H1 (cell line): ENCODE measurements around the gene CASZ1. TPM values are rescaled to one million over a fixed set of nuclear protein-coding genes. Genes with fewer than 3 reads are reported as not detected.

Experiments
- CTCF ChIA-PET: fragments of 300-600 bp; sonication (Branson Sonifier 250); formaldehyde crosslinking; loops from one replicate; lab custom pipeline; 2021; ENCODE audit not compliant: partially characterized antibody; lab: Charles Lee
- POLR2A ChIA-PET: fragments of 300-600 bp; sonication (Branson Sonifier 250); formaldehyde crosslinking; loops from one replicate; lab custom pipeline; 2021; ENCODE audit warnings: inconsistent platforms; ENCODE audit not compliant: partially characterized antibody; lab: Charles Lee
- DNase-seq, 2 experiments: peaks; one replicate each; pipeline versions ENCODE4 v3.0.0 to v3.0.0-alpha.2; 2010 to 2022; ENCODE audit warnings: low spot score in 2 of 2, low read depth in 1 of 2, mixed read lengths in 1 of 2
- FAIRE-seq: peaks from 2 replicates; lab custom pipeline; 2011; peaks lifted over from hg19 to GRCh38; lab: Jason Lieb, UNC
- H2AFZ ChIP-seq: 2 replicates; pipeline ENCODE4 v1.8.1; 2012; ENCODE audit warnings: low read length, inconsistent platforms
- H2AK5ac ChIP-seq: 2 replicates; pipeline ENCODE4 v1.6.1; 2013; ENCODE audit warnings: low read depth, low read length
- H2BK120ac ChIP-seq: replicated peaks from 2 replicates; pipeline ENCODE3; 2013; ENCODE audit warnings: low read depth, low read length, inconsistent platforms
- H2BK12ac ChIP-seq: 2 replicates; pipeline ENCODE4 v1.6.1; 2013; ENCODE audit warnings: low read depth, low read length
- H2BK15ac ChIP-seq: 2 replicates; pipeline ENCODE4 v1.6.1; 2013; ENCODE audit warnings: low read length
- H2BK20ac ChIP-seq: 2 replicates; pipeline ENCODE4 v1.6.1; 2013; ENCODE audit warnings: low read length
- H2BK5ac ChIP-seq: 2 replicates; pipeline ENCODE4 v1.6.1; 2013; ENCODE audit warnings: low read depth, low read length
- H3K14ac ChIP-seq: 2 replicates; pipeline ENCODE4 v1.6.1; 2013; ENCODE audit warnings: inconsistent platforms; ENCODE audit not compliant: insufficient read length
- H3K18ac ChIP-seq: 2 replicates; pipeline ENCODE4 v1.6.1; 2013; ENCODE audit warnings: low read length; ENCODE audit errors: extremely low read depth
- H3K23ac ChIP-seq: 2 replicates; pipeline ENCODE4 v1.6.1; 2013; ENCODE audit warnings: inconsistent platforms; ENCODE audit not compliant: insufficient read length
- H3K23me2 ChIP-seq: 2 replicates; pipeline ENCODE4 v1.6.1; 2013; ENCODE audit warnings: low read depth, low read length
- H3K27ac ChIP-seq: 2 replicates; pipeline ENCODE4 v1.6.1; 2011; ENCODE audit warnings: low read depth, low read length, inconsistent platforms
- H3K27me3 ChIP-seq, 4 experiments: replicated peaks in 1 of 4; 1 replicate in 1 of 4; 2 replicates in 3 of 4; pipeline versions ENCODE4 v1.6.1 to v1.8.1; 2011 to 2013; ENCODE audit warnings: low read length in 3 of 4, mild to moderate bottlenecking in 3 of 4, inconsistent platforms in 2 of 4, mixed read lengths in 2 of 4, moderate library complexity in 1 of 4; ENCODE audit not compliant: control insufficient read depth in 3 of 4, insufficient read depth in 3 of 4; ENCODE audit errors: extremely low read depth in 1 of 4
- H3K36me3 ChIP-seq, 4 experiments: 2 replicates each; pipeline versions ENCODE4 v1.6.1 to v1.8.1; 2011 to 2013; ENCODE audit warnings: mild to moderate bottlenecking in 4 of 4, low read length in 3 of 4, moderate library complexity in 2 of 4, control low read depth in 1 of 4, inconsistent platforms in 1 of 4; ENCODE audit not compliant: insufficient read depth in 4 of 4, control insufficient read depth in 2 of 4
- H3K4ac ChIP-seq: replicated peaks from 2 replicates; pipeline ENCODE3; 2013; ENCODE audit warnings: low read length, low read depth, mixed read lengths, inconsistent platforms; ENCODE audit not compliant: insufficient read length
- H3K4me1 ChIP-seq, 4 experiments: replicated peaks in 1 of 4; 1 replicate in 1 of 4; 2 replicates in 3 of 4; pipeline versions ENCODE4 v1.6.1 to v1.8.1; 2011 to 2013; ENCODE audit warnings: low read length in 3 of 4, inconsistent platforms in 2 of 4, mixed read lengths in 1 of 4; ENCODE audit not compliant: insufficient read depth in 4 of 4, control insufficient read depth in 3 of 4
- H3K4me2 ChIP-seq, 2 experiments: 2 replicates each; pipeline versions ENCODE4 v1.6.1 to v1.8.1; 2011 to 2013; ENCODE audit warnings: low read depth in 2 of 2, low read length in 2 of 2, control low read depth in 1 of 2, inconsistent platforms in 1 of 2, mild to moderate bottlenecking in 1 of 2; ENCODE audit not compliant: insufficient read depth in 1 of 2
- H3K4me3 ChIP-seq, 4 experiments: fragments of 200-600, 300-600 bp in 1 of 4; sonication (generic), shearing (Covaris generic), sonication (Bioruptor Twin) in 1 of 4; 2 replicates each; pipeline versions ENCODE4 v1.5.1 to v1.8.1; 2011 to 2016; ENCODE audit warnings: low read length in 4 of 4, low read depth in 3 of 4, control low read depth in 2 of 4, inconsistent platforms in 2 of 4, mild to moderate bottlenecking in 2 of 4, mixed read lengths in 1 of 4, moderate library complexity in 1 of 4; ENCODE audit not compliant: insufficient read depth in 2 of 4; ENCODE audit errors: extremely low read depth in 1 of 4
- H3K56ac ChIP-seq: replicated peaks from 2 replicates; pipeline ENCODE3; 2013; ENCODE audit warnings: low read depth, mild to moderate bottlenecking, mixed read lengths, low read length, inconsistent platforms; ENCODE audit not compliant: insufficient read length
- H3K79me1 ChIP-seq: 2 replicates; pipeline ENCODE4 v1.6.1; 2013; ENCODE audit warnings: low read depth, low read length, control low read depth
- H3K79me2 ChIP-seq, 2 experiments: 2 replicates each; pipeline versions ENCODE4 v1.6.1 to v1.8.1; 2012 to 2013; ENCODE audit warnings: low read length in 2 of 2, mild to moderate bottlenecking in 2 of 2, inconsistent platforms in 1 of 2; ENCODE audit not compliant: insufficient read depth in 2 of 2, control insufficient read depth in 1 of 2
- H3K9ac ChIP-seq, 4 experiments: replicated peaks in 1 of 4; 1 replicate in 1 of 4; 2 replicates in 3 of 4; pipeline versions ENCODE4 v1.6.1 to v1.8.1; 2011 to 2013; ENCODE audit warnings: low read depth in 3 of 4, low read length in 3 of 4, control low read depth in 2 of 4, mild to moderate bottlenecking in 2 of 4, moderate library complexity in 2 of 4, inconsistent platforms in 1 of 4; ENCODE audit errors: extremely low read depth in 1 of 4
- H3K9me3 ChIP-seq, 2 experiments: 2 replicates each; pipeline versions ENCODE4 v1.6.1 to v1.8.1; 2012 to 2013; ENCODE audit warnings: mild to moderate bottlenecking in 2 of 2, moderate library complexity in 2 of 2, control low read depth in 1 of 2, inconsistent platforms in 1 of 2, low read depth in 1 of 2, low read length in 1 of 2, mixed read lengths in 1 of 2; ENCODE audit not compliant: insufficient read depth in 2 of 2
- H4K20me1 ChIP-seq, 2 experiments: replicated peaks in 1 of 2; 2 replicates each; pipeline versions ENCODE3 to v1.8.1; 2011 to 2013; ENCODE audit warnings: inconsistent platforms in 2 of 2, low read length in 2 of 2, mild to moderate bottlenecking in 1 of 2; ENCODE audit not compliant: insufficient read depth in 2 of 2, control insufficient read depth in 1 of 2
- H4K5ac ChIP-seq: 2 replicates; pipeline ENCODE4 v1.6.1; 2013; ENCODE audit warnings: low read length, low read depth, mixed read lengths, inconsistent platforms; ENCODE audit not compliant: insufficient read length
- H4K8ac ChIP-seq: 2 replicates; pipeline ENCODE4 v1.8.0; 2013; ENCODE audit warnings: mild to moderate bottlenecking, moderate library complexity, low read length, inconsistent platforms; ENCODE audit not compliant: insufficient read depth; ENCODE audit errors: extremely low read depth
- H4K91ac ChIP-seq: replicated peaks from 2 replicates; pipeline ENCODE3; 2013; ENCODE audit warnings: low read length, mixed read lengths, inconsistent platforms; ENCODE audit not compliant: insufficient read length
- BACH1 ChIP-seq: IDR thresholded peaks from 2 replicates; pipeline ENCODE4 v1.6.1; 2012; ENCODE audit warnings: low read length, improper control_type of control experiment
- BRCA1 ChIP-seq: IDR thresholded peaks from 2 replicates; pipeline ENCODE4 v1.6.1; 2012; ENCODE audit warnings: low read depth, low read length, improper control_type of control experiment
- CBX5 ChIP-seq: fragments of 300-800, 300-1000 bp; sonication (generic); IDR thresholded peaks from 2 replicates; pipeline ENCODE4 v1.7.1; 2016; ENCODE audit warnings: antibody characterized with exemption, low read length, low read depth
- CEBPB ChIP-seq: IDR thresholded peaks from 2 replicates; pipeline ENCODE4 v1.6.1; 2012; ENCODE audit warnings: low read depth, low read length
- CTBP2 ChIP-seq: IDR thresholded peaks from 2 replicates; pipeline ENCODE4 v1.7.0; 2011; ENCODE audit warnings: borderline replicate concordance, mild to moderate bottlenecking, moderate library complexity, mixed read lengths, low read length; ENCODE audit not compliant: insufficient read depth, insufficient read length
- JUN ChIP-seq: IDR thresholded peaks from 2 replicates; pipeline ENCODE4 v1.6.1; 2011; ENCODE audit warnings: low read depth, mild to moderate bottlenecking, improper control_type of control experiment, low read length
- NANOG ChIP-seq: IDR thresholded peaks from 2 replicates; pipeline ENCODE4 v1.6.1; 2011; ENCODE audit warnings: low read length, low read depth, mild to moderate bottlenecking, inconsistent platforms; ENCODE audit not compliant: insufficient read depth, poor library complexity, severe bottlenecking
- NRF1 ChIP-seq: IDR thresholded peaks from 2 replicates; pipeline ENCODE4 v1.6.1; 2011; ENCODE audit warnings: mild to moderate bottlenecking, low read depth, low read length, improper control_type of control experiment
- PHF8 ChIP-seq: fragments of 200-600 bp; sonication (generic); conservative IDR thresholded peaks from 2 replicates; pipeline ENCODE4 v1.7.1; 2012; ENCODE audit warnings: low read depth, mild to moderate bottlenecking, inconsistent platforms, low read length, moderate library complexity
- RAD21 ChIP-seq, 2 experiments: IDR thresholded peaks in 1 of 2; conservative IDR thresholded peaks in 1 of 2; 2 replicates each; pipeline ENCODE4 v1.6.1; 2011; ENCODE audit warnings: low read depth in 2 of 2, low read length in 2 of 2, improper control_type of control experiment in 1 of 2, inconsistent platforms in 1 of 2, mild to moderate bottlenecking in 1 of 2, moderate library complexity in 1 of 2
- SRF ChIP-seq: IDR thresholded peaks from 2 replicates; pipeline ENCODE4 v1.6.1; 2011; ENCODE audit warnings: mild to moderate bottlenecking, low read depth, low read length, moderate library complexity
- ZNF274 ChIP-seq: IDR thresholded peaks from 2 replicates; pipeline ENCODE4 v1.7.0; 2012; ENCODE audit warnings: low read length, borderline replicate concordance; ENCODE audit errors: extremely low read depth
- WGBS, 2 experiments: shearing (Covaris generic) in 1 of 2; methylation state at CpG; one replicate each; pipeline versions ENCODE4 v1.1.6 to v1.1.7; 2013 to 2015; ENCODE audit warnings: low lambda C conversion rate in 2 of 2, mixed read lengths in 2 of 2, inconsistent platforms in 1 of 2, low coverage in 1 of 2, missing lambda C conversion rate in 1 of 2; ENCODE audit not compliant: insufficient replicate concordance in 2 of 2, insufficient coverage in 1 of 2, insufficient read length in 1 of 2; ENCODE audit errors: extremely low coverage in 1 of 2, missing lambda C conversion rate in 1 of 2; 5-methylcytosine and 5-hydroxymethylcytosine counted together
- polyA plus RNA-seq, 7 experiments: library from polyadenylated mRNA; depleted of rRNA in 3 of 7; stranded (reverse) in 5 of 7; unstranded in 2 of 7; fragments of >200 nt in 5 of 7; fragments of 200-250 nt in 2 of 7; gene quantifications; 1 replicate in 5 of 7; 2 replicates in 1 of 7; 4 replicates in 1 of 7; pipeline versions ENCODE4 v1.2.1 to v1.2.3, GENCODE V29; 2011 to 2013; ENCODE audit warnings: missing spikeins in 2 of 7, mixed read lengths in 2 of 7
- total RNA-seq: library from RNA; stranded (reverse); fragmentation: NEBNext Ultra II Directional; extraction: Animal tissue kit (Norgen Biotek cat#: 25700); gene quantifications from 2 replicates; pipeline ENCODE4 v1.2.1, GENCODE V29; 2021
- TF ChIP-seq, protein P1 (sequence below): IDR thresholded peaks from 2 replicates; pipeline ENCODE4 v1.6.1; 2012; ENCODE audit warnings: inconsistent platforms

Gene CASZ1
- total and polyA plus RNA-seq, 2 of the 8 experiments (the other 6 are each of a cell fraction or from before 2014, with no cell fraction given): 4.4 to 7.7 TPM

DNA sequence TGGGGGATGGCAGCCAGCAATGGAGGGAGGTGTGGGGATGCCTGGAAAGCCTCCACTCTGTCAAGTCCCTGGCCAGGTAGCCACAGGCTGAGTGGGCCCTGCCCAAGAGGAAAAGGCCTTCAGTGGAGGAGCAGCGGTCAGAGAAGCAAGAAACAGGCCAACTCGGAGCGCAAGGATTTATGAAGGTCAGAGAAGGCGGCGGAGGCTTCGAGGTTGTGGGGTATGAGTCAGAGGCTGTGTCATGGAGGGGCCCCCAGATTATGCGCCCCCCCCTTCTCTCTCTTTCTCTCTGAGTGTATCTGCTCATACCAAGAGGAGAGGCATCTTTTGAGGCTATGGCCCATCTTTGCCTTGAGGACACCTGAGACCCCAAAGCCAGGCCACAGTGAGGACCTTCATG is 99.5 kb downstream of the CASZ1 start:
- Histone ChIP-seq H3K36me3 (no peaks in the 10 kb centered on the region), H3K23me2 (peaks cover 4% of the 10 kb centered on the region; the same call in 1 of the 2 replicates), H2AK5ac (no peak overlapping the region), H3K18ac (no peak overlapping the region), H3K4me2 (no peak overlapping the region), H4K8ac (no peak overlapping the region), H3K23ac (no peak overlapping the region), H3K27me3 (peaks cover 0 to 5% (median 2%) of the 10 kb centered on the region in 4 experiments; a peak in 2 of 7 replicates), H3K9me3 (no peaks in the 10 kb centered on the region), H2BK120ac (no peak overlapping the region), H2BK12ac (0 out of 2 replicates have a peak overlapping the region, but pooled peaks have one; percentile 39), H4K91ac (no peak overlapping the region), H3K4me1 (peaks cover 0 to 14% (median 10%) of the 10 kb centered on the region in 4 experiments; a peak in 6 of 7 replicates), H2BK5ac (no peak overlapping the region), H3K9ac (no peak overlapping the region), H4K5ac (no peak overlapping the region), H2BK20ac (no peak overlapping the region), H3K79me2 (no peaks in the 10 kb centered on the region), H3K4ac (no peak overlapping the region), H3K79me1 (no peaks in the 10 kb centered on the region), H3K27ac (no peak overlapping the region), H4K20me1 (peaks cover 0 to 4% of the 10 kb centered on the region in 2 experiments), H3K4me3 (no peak overlapping the region), H2AFZ (no peak overlapping the region), H3K56ac (no peak overlapping the region), H2BK15ac (peak overlapping the region; percentile 75; the same call in 1 of the 2 replicates), H3K14ac (no peak overlapping the region)
- FAIRE-seq: no peak
- DNase-seq: no peak
- CTCF ChIA-PET: interaction anchor here (1.3 kb wide), 2 partner anchors 84 to 94 kb away, joined by 3 read pairs; no protein-coding TSS in a partner anchor
- WGBS, 2 experiments: 86% methylated on average over 7 of the region's 7 CpGs; no CpG with 5 or more reads in 1 of the 2 experiments
- POLR2A ChIA-PET: no interaction called here
- TF ChIP-seq JUN (no peak), CEBPB (no peak), CTBP2 (no peak), RAD21 (IDR thresholded peaks at IDR 0.05 in 1 of 2, conservative IDR thresholded peaks at IDR 0.05 in 1 of 2; ENCODE audit: low read depth in 2 of 2, low read length in 2 of 2) (no peak), BRCA1 (no peak), BACH1 (no peak), NANOG (no peak), NRF1 (no peak), CBX5 (no peak), ZNF274 (no peak), PHF8 (no peak), SRF (no peak)
- TF ChIP-seq, protein P1, sequence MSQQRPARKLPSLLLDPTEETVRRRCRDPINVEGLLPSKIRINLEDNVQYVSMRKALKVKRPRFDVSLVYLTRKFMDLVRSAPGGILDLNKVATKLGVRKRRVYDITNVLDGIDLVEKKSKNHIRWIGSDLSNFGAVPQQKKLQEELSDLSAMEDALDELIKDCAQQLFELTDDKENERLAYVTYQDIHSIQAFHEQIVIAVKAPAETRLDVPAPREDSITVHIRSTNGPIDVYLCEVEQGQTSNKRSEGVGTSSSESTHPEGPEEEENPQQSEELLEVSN: no peak
